GM12878 (cell line): ENCODE data around the gene TANK.
"Not testable (repeated sequence)": the region's sequence is repeated elsewhere in the genome, so short reads cannot be mapped to it uniquely, and the experiment has no call there.

Source experiments
- BCL3 ChIP-seq: IDR thresholded peaks from 2 replicates; pipeline ENCODE4 v1.6.1; 2011; ENCODE audit warnings: borderline replicate concordance, low read depth, mild to moderate bottlenecking, moderate library complexity, low read length; ENCODE audit not compliant: insufficient read depth, poor library complexity, severe bottlenecking
- BHLHE40 ChIP-seq, 2 experiments: fragments of 450-650 bp in 1 of 2; IDR thresholded peaks; 2 replicates each; pipeline ENCODE4 v1.6.1; 2011 to 2017; ENCODE audit warnings: low read depth in 2 of 2, borderline replicate concordance in 1 of 2, improper control_type of control experiment in 1 of 2, low read length in 1 of 2, mild to moderate bottlenecking in 1 of 2
- CTCF ChIP-seq, 3 experiments: IDR thresholded peaks in 2 of 3; conservative IDR thresholded peaks in 1 of 3; 2 replicates each; pipeline ENCODE4 v1.5.1; 2011; ENCODE audit warnings: low read depth in 3 of 3, low read length in 3 of 3, mild to moderate bottlenecking in 3 of 3, control low read depth in 2 of 3, moderate library complexity in 2 of 3, inconsistent platforms in 1 of 3, mixed read lengths in 1 of 3; ENCODE audit not compliant: control insufficient read depth in 2 of 3, insufficient read depth in 1 of 3; ENCODE audit errors: extremely low read depth in 1 of 3
- EP300 ChIP-seq, 2 experiments: fragments of 150-350 bp in 1 of 2; IDR thresholded peaks; 2 replicates each; pipeline ENCODE4 v1.6.1; 2011 to 2012; ENCODE audit warnings: low read depth in 2 of 2, low read length in 2 of 2, borderline replicate concordance in 1 of 2, improper control_type of control experiment in 1 of 2, inconsistent platforms in 1 of 2; ENCODE audit not compliant: control insufficient read depth in 1 of 2
- ETV6 ChIP-seq, 2 experiments: fragments of 450-650 bp in 1 of 2; IDR thresholded peaks in 1 of 2; conservative IDR thresholded peaks in 1 of 2; 2 replicates each; pipeline ENCODE4 v1.6.1; 2014; ENCODE audit warnings: antibody characterized with exemption in 1 of 2, borderline replicate concordance in 1 of 2, low read depth in 1 of 2, mild to moderate bottlenecking in 1 of 2, moderate library complexity in 1 of 2
- FOS ChIP-seq: IDR thresholded peaks from 3 replicates; pipeline ENCODE4 v1.6.1; 2011; ENCODE audit warnings: borderline replicate concordance; ENCODE audit not compliant: insufficient read length; ENCODE audit errors: extremely low read depth
- FOXM1 ChIP-seq: IDR thresholded peaks from 2 replicates; pipeline ENCODE4 v1.6.1; 2012; ENCODE audit warnings: low read depth, mild to moderate bottlenecking, inconsistent platforms, low read length, moderate library complexity
- KDM1A ChIP-seq: fragments of 200-600 bp; sonication (generic); IDR thresholded peaks from 2 replicates; pipeline ENCODE4 v1.6.1; 2016; ENCODE audit warnings: borderline replicate concordance
- POLR2A ChIP-seq: IDR thresholded peaks from 2 replicates; pipeline ENCODE4 v1.6.1; 2011; ENCODE audit warnings: low read depth, mild to moderate bottlenecking, low read length
- POLR2AphosphoS5 ChIP-seq: IDR thresholded peaks from 2 replicates; pipeline ENCODE4 v1.6.1; 2011; ENCODE audit warnings: mild to moderate bottlenecking, low read length, inconsistent platforms
- PRDM15 ChIP-seq: fragments of 450-650 bp; formaldehyde crosslinking; IDR thresholded peaks from 2 replicates; pipeline ENCODE4 v1.4.0; 2020; ENCODE audit warnings: mild to moderate bottlenecking, moderate library complexity
- RAD21 ChIP-seq: IDR thresholded peaks from 2 replicates; pipeline ENCODE4 v1.6.1; 2011; ENCODE audit warnings: mild to moderate bottlenecking, low read depth, low read length, moderate library complexity; ENCODE audit not compliant: insufficient read depth
- RBBP5 ChIP-seq: fragments of 200-600 bp; sonication (generic); conservative IDR thresholded peaks from 2 replicates; pipeline ENCODE4 v1.6.1; 2016

DNA sequence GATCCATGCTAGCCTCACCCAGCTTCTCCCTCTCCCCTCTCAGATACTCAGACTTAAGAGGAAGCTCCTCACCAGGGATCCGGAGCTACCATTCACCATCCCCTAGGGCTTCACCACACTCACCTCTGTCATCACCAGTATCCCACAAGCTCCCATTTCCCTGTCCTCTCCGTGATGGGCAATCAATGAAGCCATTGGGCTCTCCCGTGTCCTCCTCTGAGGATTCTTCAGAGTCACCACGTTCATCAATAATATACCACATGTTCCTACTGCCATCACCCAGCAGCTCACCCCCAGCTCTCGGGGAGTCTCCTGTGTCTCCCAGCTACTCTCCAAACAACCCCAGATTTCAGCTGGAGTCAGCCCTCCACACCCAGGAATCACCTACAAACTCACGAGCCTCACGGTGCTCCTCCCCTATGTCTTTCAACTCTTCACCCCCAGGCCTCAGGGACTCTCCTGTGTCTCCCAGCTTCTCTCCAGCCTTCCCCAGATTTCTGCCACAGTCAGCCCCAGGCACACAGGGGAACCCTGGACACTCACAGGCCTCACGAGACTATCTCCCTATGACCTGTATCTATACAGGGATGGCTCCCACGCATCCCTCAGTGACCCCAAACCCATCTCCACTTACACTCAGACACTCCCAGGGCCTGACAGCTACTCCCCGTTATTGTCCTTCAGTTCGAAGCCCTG is 121.5 kb downstream of the TANK start:
- TF ChIP-seq BCL3; POLR2A; KDM1A; ETV6 (conservative IDR thresholded peaks at IDR 0.05 in 1 of 2, IDR thresholded peaks at IDR 0.05 in 1 of 2; ENCODE audit: borderline replicate concordance in 1 of 2, low read depth in 1 of 2); FOXM1; CTCF (IDR thresholded peaks at IDR 0.05 in 2 of 3, conservative IDR thresholded peaks at IDR 0.05 in 1 of 3; ENCODE audit: control insufficient read depth in 2 of 3, extremely low read depth in 1 of 3, insufficient read depth in 1 of 3, low read depth in 3 of 3, low read length in 3 of 3); EP300 (IDR thresholded peaks at IDR 0.05; ENCODE audit: borderline replicate concordance in 1 of 2, control insufficient read depth in 1 of 2, low read depth in 2 of 2, low read length in 2 of 2); PRDM15 (CRISPR knock-in tag); BHLHE40 (IDR thresholded peaks at IDR 0.05; ENCODE audit: borderline replicate concordance in 1 of 2, low read depth in 2 of 2, low read length in 1 of 2); RBBP5; FOS; RAD21; POLR2AphosphoS5: not testable (repeated sequence)
